NCI-H1092 treated with DMSO at 0.1 percent for 48 hours (cell line): Measurements from ENCODE around the gene GLP1R.

Experiments
- DNase-seq: peaks from one replicate; lab custom pipeline; 2025; lab: John Stamatoyannopoulos, UW

Gene GLP1R

GRCh38 chr6:39048481-39049399, at the start of gene GLP1R:
TSS of gene GLP1R (plus strand) at chr6:39048781. CDS start at chr6:39048841, 60 bp downstream.
- peak; percentile 5 for DNase-seq

GRCh38 chr6:39003072-39003471, 45.5 kb upstream of the GLP1R start:
- DNase-seq: peak; percentile 53

- DNase-seq: no peak
These were observed 45.1 kb upstream of the GLP1R start for GRCh38 chr6:39003492-39003891.

DNA sequence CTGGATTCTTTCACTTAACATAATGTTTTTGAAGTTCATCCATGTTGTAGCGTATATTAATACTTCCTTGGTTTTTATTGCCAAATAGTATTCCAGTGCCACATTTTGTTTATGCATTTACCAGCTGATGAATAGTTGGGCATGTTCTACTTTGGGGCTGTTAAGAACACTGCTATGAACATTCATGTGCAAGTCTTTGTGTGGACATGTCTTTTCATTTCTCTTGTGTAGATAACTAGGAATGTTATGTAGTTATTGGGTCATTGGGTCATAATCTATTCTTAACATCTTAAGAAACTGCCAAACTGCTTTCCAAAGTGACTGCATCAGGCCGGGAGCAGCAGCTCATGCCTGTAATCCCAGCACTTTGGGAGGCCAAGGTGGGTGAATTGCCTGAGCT, 43.8 kb upstream of the GLP1R start:
- no peak for DNase-seq

- peak; percentile 58 for DNase-seq
These were observed 42.8 kb upstream of the GLP1R start for GRCh38 chr6:39005774-39006173.

DNA sequence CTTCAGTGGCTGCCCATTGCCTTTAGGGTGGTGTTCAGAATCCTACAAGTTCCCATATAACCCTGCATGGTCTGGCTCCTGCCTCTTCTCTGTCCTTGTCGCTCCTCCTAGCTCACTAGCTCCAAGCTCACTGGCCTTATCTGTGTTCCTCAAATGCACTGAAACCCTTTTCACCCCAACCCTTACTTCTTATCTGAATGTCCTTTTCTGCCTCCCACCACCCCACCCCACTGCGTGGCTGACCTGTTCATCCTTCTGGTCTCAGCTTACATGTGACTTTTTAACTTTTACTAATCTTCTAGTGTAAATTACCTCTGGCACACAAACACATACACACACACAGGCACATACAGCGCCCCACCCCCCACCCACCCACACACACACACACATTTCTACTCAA, 41.0 kb upstream of the GLP1R start:
- DNase-seq: no peak

DNA sequence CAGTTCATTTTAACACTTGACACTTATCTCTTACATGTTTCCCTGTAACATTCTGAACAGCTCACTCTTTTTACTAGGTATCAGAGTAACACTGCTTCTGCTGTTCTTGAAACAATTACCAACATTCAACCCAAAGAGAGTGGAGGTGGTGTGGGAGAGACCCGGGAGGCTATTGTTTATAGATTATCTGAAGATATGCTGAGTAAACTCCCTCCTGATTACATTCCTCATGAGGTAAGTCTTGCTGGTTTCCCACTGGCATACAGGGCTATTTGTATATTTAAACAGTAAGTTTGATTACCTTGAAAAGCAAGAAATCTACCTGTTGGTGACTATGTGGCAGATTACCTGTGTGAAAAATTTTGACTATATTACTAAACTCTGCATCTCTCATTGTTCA, 39.8 kb upstream of the GLP1R start:
- DNase-seq: no peak

- no peak for DNase-seq
These were observed 39.1 kb upstream of the GLP1R start for GRCh38 chr6:39009476-39009875.

DNA sequence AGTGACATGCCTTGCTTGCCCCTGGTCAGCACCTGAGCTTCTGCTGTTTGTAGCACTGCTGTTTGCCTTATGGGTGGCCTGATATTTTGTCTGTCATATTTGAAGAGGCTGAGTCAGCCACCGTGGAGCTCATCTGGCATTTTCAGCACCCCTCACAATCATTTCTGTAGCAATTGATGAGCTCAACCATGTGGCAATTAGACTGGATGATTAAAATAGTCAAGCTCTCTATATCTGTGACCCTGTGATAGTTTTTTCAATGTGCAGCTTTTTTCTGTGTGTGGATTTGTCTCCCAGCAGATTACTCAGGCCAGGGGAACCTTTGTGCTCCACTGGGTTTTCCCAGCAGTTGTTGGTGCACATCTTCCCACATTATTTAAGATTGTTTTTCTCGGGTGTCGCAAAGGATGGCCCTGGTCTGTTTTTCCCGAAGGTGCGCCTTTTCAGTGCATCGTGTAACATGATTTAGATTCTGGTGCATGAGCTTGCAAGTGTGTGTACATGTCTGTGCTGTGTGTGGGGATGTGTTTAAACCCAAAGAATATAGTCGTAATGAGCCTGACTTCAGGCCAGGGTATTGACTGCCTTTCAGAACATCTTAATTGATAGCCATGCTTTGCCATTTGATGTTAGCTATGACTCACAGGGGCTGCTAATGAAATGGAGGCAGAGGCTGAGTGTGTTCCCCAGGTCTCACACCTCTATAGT, 31.6 kb upstream of the GLP1R start:
- DNase-seq: no peak

DNA sequence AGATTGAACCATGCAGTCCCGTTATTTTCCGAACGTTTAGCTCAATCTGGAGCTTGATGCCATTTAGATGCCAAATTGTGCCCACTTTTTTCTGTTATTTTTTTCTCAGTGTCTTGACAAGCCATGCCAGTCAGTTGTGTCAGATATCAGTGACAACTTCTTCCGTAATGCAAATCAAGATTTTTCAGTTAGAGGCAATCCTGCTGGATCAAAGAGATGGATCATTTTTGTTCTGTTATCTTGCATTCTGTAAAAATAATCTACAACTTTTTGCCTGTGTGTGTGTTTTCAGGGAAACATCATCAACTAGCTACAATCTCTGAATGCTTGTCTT, 31.1 kb upstream of the GLP1R start:
- DNase-seq: no peak

GRCh38 chr6:39018103-39018502, 30.5 kb upstream of the GLP1R start:
- no peak for DNase-seq

DNA sequence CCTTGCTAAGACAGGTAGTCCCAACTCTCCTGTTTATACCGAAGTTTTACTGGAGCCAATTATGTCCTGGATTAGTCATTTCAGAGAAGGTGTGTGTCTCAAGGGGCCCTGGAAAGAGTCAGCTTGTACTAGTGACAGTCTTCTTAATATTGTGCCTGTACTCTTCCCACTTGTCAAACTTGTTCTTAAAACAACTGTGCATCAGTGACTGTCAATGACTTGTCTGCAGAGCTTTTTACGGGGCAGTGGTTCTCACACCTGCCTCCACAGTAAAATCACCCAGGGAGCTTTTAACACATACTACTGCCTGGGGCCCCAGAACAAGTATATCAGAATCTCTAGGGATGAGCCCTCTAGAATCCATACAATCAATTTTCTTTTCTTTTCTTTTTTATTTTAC, 28.4 kb upstream of the GLP1R start:
- no peak for DNase-seq

DNA sequence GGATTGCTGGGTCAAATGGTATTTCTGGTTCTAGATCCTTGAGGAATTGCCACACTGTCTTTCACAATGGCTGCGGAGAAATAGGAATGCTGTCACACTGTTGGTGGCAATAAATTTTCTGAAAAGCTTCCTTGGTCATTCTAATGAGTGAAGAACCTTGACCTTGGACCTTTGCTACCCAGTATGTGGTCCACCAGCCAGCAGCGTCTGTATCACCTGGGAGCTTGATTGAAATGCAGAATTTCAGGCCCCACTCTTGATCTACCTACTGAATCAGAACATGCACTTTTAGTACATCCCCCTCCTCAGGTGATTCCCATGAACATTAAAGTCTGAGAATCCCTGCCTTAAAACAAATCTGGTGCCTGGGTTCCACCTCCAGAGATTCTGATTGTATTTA, 27.5 kb upstream of the GLP1R start:
- DNase-seq: no peak

DNA sequence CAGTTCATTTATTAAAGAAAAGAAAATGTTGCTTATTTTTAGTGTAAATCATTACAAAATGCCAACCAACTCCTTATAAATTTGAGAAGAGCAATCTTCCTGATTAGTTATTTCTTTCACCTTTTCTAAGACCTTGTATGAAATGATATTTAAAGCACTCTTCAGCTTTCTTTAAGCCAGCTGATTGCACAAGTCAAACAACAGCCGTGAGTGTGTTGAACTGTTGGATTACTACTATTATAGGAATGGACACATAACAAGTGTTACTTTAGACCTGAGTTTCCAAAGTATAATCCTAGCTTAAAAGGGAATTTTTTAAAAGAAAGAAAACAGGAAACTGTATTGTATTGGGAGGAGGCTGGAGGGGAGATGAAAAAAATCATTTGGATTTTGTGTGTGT, 26.8 kb upstream of the GLP1R start:
- no peak for DNase-seq

GRCh38 chr6:39026175-39026574, 22.4 kb upstream of the GLP1R start:
- DNase-seq: no peak

DNA sequence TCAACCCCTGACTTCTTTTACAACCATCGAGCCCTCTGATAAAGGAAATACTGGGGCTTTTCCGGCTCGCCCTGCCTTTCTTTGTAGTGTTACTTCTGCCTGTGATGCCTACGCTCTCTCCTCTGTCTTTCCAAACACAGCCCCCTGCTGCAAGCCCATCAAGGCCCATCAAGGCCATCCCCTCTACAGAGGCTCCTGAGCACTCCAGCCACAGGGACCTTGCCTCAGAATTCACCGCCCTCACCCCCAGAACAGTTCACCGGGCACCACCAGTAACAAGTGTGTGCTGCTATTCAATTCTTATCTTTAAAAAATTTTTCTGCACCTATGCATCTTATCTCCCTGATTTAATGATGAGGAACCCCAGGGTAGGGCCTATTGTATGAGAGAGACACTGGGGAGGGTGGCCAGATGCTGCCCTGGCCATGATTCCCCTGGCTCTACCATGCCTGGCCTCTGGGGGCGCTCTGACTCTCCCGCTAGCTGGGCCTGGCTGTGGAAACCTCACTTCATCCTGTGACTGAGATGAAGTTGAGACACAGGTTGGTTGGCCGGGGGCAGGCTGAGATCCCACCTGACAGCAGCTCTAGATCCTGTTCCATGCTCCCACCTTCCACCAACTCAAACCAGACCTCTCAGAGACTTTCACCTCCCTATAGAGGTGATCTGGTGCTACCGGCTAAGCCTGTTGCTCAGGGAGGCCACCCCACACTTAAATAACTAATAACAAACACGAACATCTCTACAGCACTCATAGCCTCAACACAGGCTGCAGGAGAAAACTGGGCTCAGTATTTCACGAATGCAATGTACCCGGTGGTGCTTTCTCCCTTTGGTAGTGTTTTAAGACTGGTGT, 19.2 kb upstream of the GLP1R start:
- DNase-seq: no peak

- DNase-seq: no peak
These were observed 12.9 kb upstream of the GLP1R start for GRCh38 chr6:39035681-39036080.

DNA sequence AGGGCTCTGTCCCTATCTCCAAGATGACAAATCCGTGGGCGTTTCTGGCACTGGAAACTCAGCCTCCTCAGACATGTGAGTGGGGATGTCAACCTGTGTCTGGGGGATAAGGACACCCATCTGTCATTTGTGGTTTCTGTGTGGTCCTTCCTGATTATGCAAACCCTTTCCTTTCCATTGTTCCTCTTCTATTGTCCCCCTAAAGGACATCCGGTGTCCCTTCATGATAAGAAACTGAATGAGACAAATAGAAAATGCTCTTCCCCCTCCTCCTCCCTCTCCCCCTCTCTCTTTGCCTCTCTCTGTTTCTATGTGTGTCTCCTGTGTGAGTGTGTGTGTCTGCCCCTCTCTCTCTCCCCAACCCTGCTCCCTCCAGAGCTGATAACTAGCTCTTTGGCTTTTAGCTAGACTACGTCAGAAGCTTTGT, 11.5 kb upstream of the GLP1R start:
- no peak for DNase-seq

GRCh38 chr6:39037707-39038106, 10.9 kb upstream of the GLP1R start:
- DNase-seq: peak; percentile 21

GRCh38 chr6:39040080-39040673, 8.4 kb upstream of the GLP1R start:
- no peak for DNase-seq

GRCh38 chr6:39041072-39041471, 7.5 kb upstream of the GLP1R start:
- no peak for DNase-seq

DNA sequence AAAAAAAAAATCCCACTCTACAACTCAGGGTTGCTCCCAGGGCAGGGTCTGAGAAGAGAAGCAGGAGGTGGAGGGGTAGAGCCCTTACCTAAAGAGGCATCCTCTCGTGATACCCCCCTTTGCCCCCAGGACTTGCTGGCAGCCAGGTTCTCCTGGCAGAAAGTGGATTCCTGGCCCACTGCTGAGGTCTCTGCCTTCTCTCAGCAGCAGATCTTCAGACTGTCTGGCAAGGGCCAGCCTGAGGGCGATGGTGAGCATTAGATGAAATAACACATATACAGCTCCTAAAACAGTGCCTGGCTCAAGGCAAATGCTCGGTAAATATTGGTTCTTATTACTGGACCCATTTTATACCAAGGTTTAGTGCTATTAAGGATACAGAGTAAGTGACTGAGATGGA, 4.8 kb upstream of the GLP1R start:
- no peak for DNase-seq
